Loucy (cell line): ENCODE data around the gene CFAP107.

Experiments
- H2AFZ ChIP-seq: fragments of 200-600 bp; sonication (generic); 2 replicates; pipeline ENCODE4 v1.6.0; 2016; ENCODE audit warnings: antibody characterized with exemption, mild to moderate bottlenecking, low read length, moderate library complexity
- H3F3A ChIP-seq: fragments of 200-600 bp; 2 replicates; pipeline ENCODE4 v1.6.0; 2016; ENCODE audit warnings: antibody characterized with exemption, low read depth, mild to moderate bottlenecking
- H3K27me3 ChIP-seq: fragments of 200-600 bp; sonication (generic); 2 replicates; pipeline ENCODE4 v1.6.1; 2014; ENCODE audit warnings: low read length, mild to moderate bottlenecking; ENCODE audit not compliant: insufficient read depth, poor library complexity, severe bottlenecking
- H3K36me3 ChIP-seq: fragments of 200-600 bp; sonication (generic); 2 replicates; pipeline ENCODE4 v1.6.1; 2016; ENCODE audit warnings: low read length; ENCODE audit not compliant: insufficient read depth
- H3K4me1 ChIP-seq: fragments of 200-600 bp; sonication (generic); 2 replicates; pipeline ENCODE4 v1.5.1; 2014; ENCODE audit warnings: low read length, mild to moderate bottlenecking; ENCODE audit not compliant: insufficient read depth, poor library complexity, severe bottlenecking
- H3K4me2 ChIP-seq: fragments of 200-600 bp; sonication (generic); 2 replicates; pipeline ENCODE4 v1.6.0; 2014; ENCODE audit warnings: antibody characterized with exemption, low read length, low read depth, mild to moderate bottlenecking; ENCODE audit not compliant: poor library complexity, severe bottlenecking
- H3K4me3 ChIP-seq: fragments of 200-600 bp; sonication (generic); 2 replicates; pipeline ENCODE4 v1.5.1; 2014; ENCODE audit warnings: low read length, mild to moderate bottlenecking, mixed read lengths; ENCODE audit not compliant: poor library complexity, severe bottlenecking
- H3K79me2 ChIP-seq: fragments of 200-600 bp; sonication (generic); 2 replicates; pipeline ENCODE4 v1.6.1; 2014; ENCODE audit warnings: low read length; ENCODE audit not compliant: insufficient read depth
- H3K9ac ChIP-seq: fragments of 200-600 bp; sonication (generic); 2 replicates; pipeline ENCODE4 v1.6.0; 2014; ENCODE audit warnings: mild to moderate bottlenecking, low read depth, low read length, moderate library complexity; ENCODE audit not compliant: poor library complexity, severe bottlenecking
- H3K9me2 ChIP-seq: fragments of 200-600 bp; sonication (generic); replicated peaks from 2 replicates; pipeline ENCODE4 v1.6.1; 2016; ENCODE audit warnings: low read depth, low read length, mixed read lengths
- H3K9me3 ChIP-seq: fragments of 200-600 bp; sonication (generic); 2 replicates; pipeline ENCODE4 v1.6.1; 2014; ENCODE audit warnings: mild to moderate bottlenecking, antibody characterized with exemption, low read length, low read depth; ENCODE audit not compliant: insufficient read depth
- H4K20me1 ChIP-seq: fragments of 200-600 bp; sonication (generic); 2 replicates; pipeline ENCODE4 v1.6.0; 2014; ENCODE audit warnings: antibody characterized with exemption, low read length, mild to moderate bottlenecking; ENCODE audit not compliant: insufficient read depth, poor library complexity, severe bottlenecking
- EZH2phosphoT487 ChIP-seq: fragments of 200-600 bp; IDR thresholded peaks from 2 replicates; pipeline ENCODE4 v1.6.1; 2018; ENCODE audit warnings: antibody characterized with exemption, mild to moderate bottlenecking, moderate library complexity, borderline replicate concordance
- TF ChIP-seq, protein P1 (sequence below): fragments of 200-600 bp; sonication (generic); conservative IDR thresholded peaks from 2 replicates; pipeline ENCODE4 v1.5.1; 2014; ENCODE audit warnings: mild to moderate bottlenecking, antibody characterized with exemption, low read length

Gene CFAP107

DNA sequence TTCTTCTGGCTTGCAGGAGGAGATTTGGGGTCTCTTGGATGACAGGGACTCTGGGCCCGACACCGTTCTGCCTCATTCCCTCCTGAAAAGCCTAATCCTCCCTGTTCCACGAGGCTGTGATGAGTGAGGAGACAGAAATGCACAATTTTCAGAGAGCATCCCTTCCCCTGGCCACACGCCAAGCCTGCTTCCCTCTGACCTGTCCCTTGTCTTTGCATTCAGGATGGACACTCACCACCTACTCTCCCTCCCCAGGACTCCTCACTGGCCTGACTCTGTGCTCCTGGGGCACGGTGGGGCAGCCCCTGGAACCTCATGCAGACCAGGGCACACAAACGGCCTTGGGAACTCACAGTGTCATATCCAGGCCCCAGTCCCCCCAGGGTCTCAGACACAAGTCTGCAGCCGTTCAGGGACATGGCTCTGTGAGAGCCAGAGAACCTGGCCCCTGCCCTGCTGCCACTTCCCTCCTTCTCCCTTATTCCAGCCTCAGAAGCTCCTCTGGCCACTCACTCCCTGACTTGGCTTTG is 24.0 kb downstream of the CFAP107 start:
- Histone ChIP-seq H3K9me3 (no peaks in the 10 kb centered on the region), H3K27me3 (no peaks in the 10 kb centered on the region), H4K20me1 (no peaks in the 10 kb centered on the region), H3K9ac (no peak overlapping the region), H3K36me3 (no peaks in the 10 kb centered on the region), H3K4me2 (no peak overlapping the region), H3K4me1 (no peaks in the 10 kb centered on the region), H3F3A (no peaks in the 10 kb centered on the region), H3K4me3 (no peak overlapping the region), H3K79me2 (no peaks in the 10 kb centered on the region), H3K9me2 (no peaks in the 10 kb centered on the region), H2AFZ (no peak overlapping the region)
- TF ChIP-seq, protein P1, sequence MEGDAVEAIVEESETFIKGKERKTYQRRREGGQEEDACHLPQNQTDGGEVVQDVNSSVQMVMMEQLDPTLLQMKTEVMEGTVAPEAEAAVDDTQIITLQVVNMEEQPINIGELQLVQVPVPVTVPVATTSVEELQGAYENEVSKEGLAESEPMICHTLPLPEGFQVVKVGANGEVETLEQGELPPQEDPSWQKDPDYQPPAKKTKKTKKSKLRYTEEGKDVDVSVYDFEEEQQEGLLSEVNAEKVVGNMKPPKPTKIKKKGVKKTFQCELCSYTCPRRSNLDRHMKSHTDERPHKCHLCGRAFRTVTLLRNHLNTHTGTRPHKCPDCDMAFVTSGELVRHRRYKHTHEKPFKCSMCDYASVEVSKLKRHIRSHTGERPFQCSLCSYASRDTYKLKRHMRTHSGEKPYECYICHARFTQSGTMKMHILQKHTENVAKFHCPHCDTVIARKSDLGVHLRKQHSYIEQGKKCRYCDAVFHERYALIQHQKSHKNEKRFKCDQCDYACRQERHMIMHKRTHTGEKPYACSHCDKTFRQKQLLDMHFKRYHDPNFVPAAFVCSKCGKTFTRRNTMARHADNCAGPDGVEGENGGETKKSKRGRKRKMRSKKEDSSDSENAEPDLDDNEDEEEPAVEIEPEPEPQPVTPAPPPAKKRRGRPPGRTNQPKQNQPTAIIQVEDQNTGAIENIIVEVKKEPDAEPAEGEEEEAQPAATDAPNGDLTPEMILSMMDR: no peak
- no peak for TF ChIP-seq EZH2phosphoT487

DNA sequence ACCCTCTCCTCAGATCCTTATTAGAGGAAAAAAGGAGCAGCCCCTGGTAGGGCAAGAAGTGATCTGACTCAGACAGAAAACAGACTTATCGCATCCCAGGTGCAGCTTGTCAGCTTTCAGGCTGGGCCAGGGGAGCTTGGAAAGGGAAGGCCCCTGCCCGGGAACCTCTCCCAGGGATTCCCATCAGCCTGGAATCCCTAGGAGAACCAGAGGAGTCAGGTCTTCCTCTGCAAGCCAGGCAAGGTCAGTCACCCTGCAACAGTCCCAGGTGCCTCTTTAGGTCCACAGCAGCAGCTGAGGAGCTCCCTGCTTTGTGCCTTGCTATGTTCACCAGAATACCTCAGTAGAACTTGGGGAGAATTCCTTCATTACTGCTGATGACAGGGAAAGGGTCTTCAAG is 24.6 kb downstream of the CFAP107 start:
- no peaks in the 10 kb centered on the region for H3K36me3 ChIP-seq
- H3K9me3 ChIP-seq: no peaks in the 10 kb centered on the region
- TF ChIP-seq, protein P1: no peak
- no peak for TF ChIP-seq EZH2phosphoT487
- no peaks in the 10 kb centered on the region for H3K9me2 ChIP-seq
- no peak overlapping the region for H3K9ac ChIP-seq
- no peaks in the 10 kb centered on the region for H3K79me2 ChIP-seq
- no peaks in the 10 kb centered on the region for H3F3A ChIP-seq
- no peaks in the 10 kb centered on the region for H3K27me3 ChIP-seq
- H3K4me2 ChIP-seq: no peak overlapping the region
- no peak overlapping the region for H2AFZ ChIP-seq
- no peaks in the 10 kb centered on the region for H4K20me1 ChIP-seq
- no peak overlapping the region for H3K4me3 ChIP-seq
- no peaks in the 10 kb centered on the region for H3K4me1 ChIP-seq

DNA sequence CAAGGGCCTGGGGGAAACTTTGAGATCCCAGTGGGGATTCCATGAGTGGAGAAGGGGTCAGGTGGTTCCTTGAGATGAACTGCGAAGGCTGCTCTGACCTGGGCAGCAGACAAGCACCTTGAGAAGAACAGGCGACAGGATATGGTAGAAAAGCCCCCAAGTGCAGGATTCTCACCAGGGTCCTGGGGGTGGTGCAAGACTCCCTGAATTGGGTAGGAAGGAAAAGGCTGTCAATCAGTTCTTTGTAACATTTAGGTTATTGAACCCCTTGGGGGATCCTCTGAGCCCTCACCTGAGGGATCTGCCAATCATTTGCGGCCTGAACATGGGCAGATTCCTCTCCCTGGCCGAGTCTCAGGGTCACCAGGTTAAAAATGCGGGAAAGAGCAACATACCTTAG is 25.2 kb downstream of the CFAP107 start:
- no peak overlapping the region for H3K4me3 ChIP-seq
- H3K36me3 ChIP-seq: no peaks in the 10 kb centered on the region
- H2AFZ ChIP-seq: no peak overlapping the region
- no peaks in the 10 kb centered on the region for H4K20me1 ChIP-seq
- H3K9me2 ChIP-seq: no peaks in the 10 kb centered on the region
- no peak overlapping the region for H3K9ac ChIP-seq
- no peaks in the 10 kb centered on the region for H3F3A ChIP-seq
- H3K4me1 ChIP-seq: no peaks in the 10 kb centered on the region
- H3K9me3 ChIP-seq: no peaks in the 10 kb centered on the region
- H3K79me2 ChIP-seq: no peaks in the 10 kb centered on the region
- no peak overlapping the region for H3K4me2 ChIP-seq
- no peaks in the 10 kb centered on the region for H3K27me3 ChIP-seq
- TF ChIP-seq, protein P1: no peak
- no peak for TF ChIP-seq EZH2phosphoT487
